ENCODE measurements around the gene METAP1.
"Not testable (repeated sequence)": the region's sequence is repeated elsewhere in the genome, so short reads cannot be mapped to it uniquely, and the experiment has no call there.

METAP1 gene

GRCh38 chr4:98995183-98996055, at the start of gene METAP1:
METAP1 (plus strand) TSS chr4:98995721; CDS start chr4:98995754, 33 bp downstream.
- peak; percentile 97 for DNase-seq

- DNase-seq, result no peak
These were observed 49.2 kb upstream of the METAP1 start for GRCh38 chr4:98946359-98946758.

GRCh38 chr4:98950925-98951324, 44.6 kb upstream of the METAP1 start:
- DNase-seq, result peak; percentile 27

- DNase-seq, result peak; percentile 84
These were observed 43.8 kb upstream of the METAP1 start for GRCh38 chr4:98951710-98952109.

GRCh38 chr4:98955229-98955628, 40.3 kb upstream of the METAP1 start:
- DNase-seq, result no peak

GRCh38 chr4:98958065-98958464, 37.5 kb upstream of the METAP1 start:
- no peak for DNase-seq

GRCh38 chr4:98959411-98959810, 36.1 kb upstream of the METAP1 start:
- no peak for DNase-seq

- no peak for DNase-seq
These were observed 33.8 kb upstream of the METAP1 start for GRCh38 chr4:98961770-98962169.

- no peak for DNase-seq
These were observed 31.7 kb upstream of the METAP1 start for GRCh38 chr4:98963538-98964433.

GRCh38 chr4:98966926-98967325, 28.6 kb upstream of the METAP1 start:
- DNase-seq, result no peak

- DNase-seq, result no peak
These were observed 27.7 kb upstream of the METAP1 start for GRCh38 chr4:98967786-98968329.

- no peak for DNase-seq
These were observed 25.4 kb upstream of the METAP1 start for GRCh38 chr4:98969878-98970785.

GRCh38 chr4:98976716-98977115, 18.8 kb upstream of the METAP1 start:
- no peak for DNase-seq

GRCh38 chr4:98977557-98977956, 18.0 kb upstream of the METAP1 start:
- DNase-seq, result no peak

GRCh38 chr4:98987720-98988119, 7.8 kb upstream of the METAP1 start:
- no peak for DNase-seq

GRCh38 chr4:98992835-98993234, 2.7 kb upstream of the METAP1 start:
- not testable (repeated sequence) for DNase-seq

- no peak for DNase-seq
These were observed 2.0 kb upstream of the METAP1 start for GRCh38 chr4:98993419-98994071.

- no peak for DNase-seq
These were observed 893 bp upstream of the METAP1 start for GRCh38 chr4:98994474-98995182.

GRCh38 chr4:98996056-98996764, 689 bp downstream of the METAP1 start:
- no peak for DNase-seq

GRCh38 chr4:98996765-98997068, 1.2 kb downstream of the METAP1 start:
- peak; percentile 56 for DNase-seq

GRCh38 chr4:98997166-98997565, 1.6 kb downstream of the METAP1 start:
- DNase-seq, result no peak
